ENCODE measurements around the gene LYVE1.

LYVE1 gene

GRCh38 chr11:10520562-10520961 is 47.9 kb downstream of the LYVE1 start:
- Histone ChIP-seq H3K36me3 (ENCODE audit: control insufficient read depth, insufficient read depth, low read length, severe bottlenecking) (peaks cover 88% of the 10 kb centered on the region), H3K9ac (ENCODE audit: low read length) (no peak overlapping the region), H3K9me3 (ENCODE audit: control insufficient read depth, low read length) (no peaks in the 10 kb centered on the region), H3K4me3 (ENCODE audit: low read length) (no peak overlapping the region), H3K27me3 (replicated peaks; ENCODE audit: control insufficient read depth, insufficient read depth, low read length) (no peaks in the 10 kb centered on the region), H3K4me1 (ENCODE audit: control insufficient read depth, insufficient read depth, low read length) (peaks cover 10% of the 10 kb centered on the region)
- no peak for DNase-seq (ENCODE audit: low read depth)

- Histone ChIP-seq H3K9me3 (ENCODE audit: control insufficient read depth, low read length) (no peaks in the 10 kb centered on the region), H3K27me3 (replicated peaks; ENCODE audit: control insufficient read depth, insufficient read depth, low read length) (no peaks in the 10 kb centered on the region), H3K4me1 (ENCODE audit: control insufficient read depth, insufficient read depth, low read length) (peaks cover 18% of the 10 kb centered on the region), H3K9ac (ENCODE audit: low read length) (no peak overlapping the region), H3K4me3 (ENCODE audit: low read length) (no peak overlapping the region), H3K36me3 (ENCODE audit: control insufficient read depth, insufficient read depth, low read length, severe bottlenecking) (peaks cover 84% of the 10 kb centered on the region)
- DNase-seq (ENCODE audit: low read depth): no peak
Observed at GRCh38 chr11:10519630-10520029, 48.8 kb downstream of the LYVE1 start.

GRCh38 chr11:10518891-10519290 is 49.6 kb downstream of the LYVE1 start:
- DNase-seq (ENCODE audit: low read depth): no peak
- Histone ChIP-seq H3K9ac (ENCODE audit: low read length) (no peak overlapping the region), H3K27me3 (replicated peaks; ENCODE audit: control insufficient read depth, insufficient read depth, low read length) (no peaks in the 10 kb centered on the region), H3K4me1 (ENCODE audit: control insufficient read depth, insufficient read depth, low read length) (peaks cover 25% of the 10 kb centered on the region), H3K36me3 (ENCODE audit: control insufficient read depth, insufficient read depth, low read length, severe bottlenecking) (peaks cover 83% of the 10 kb centered on the region), H3K4me3 (ENCODE audit: low read length) (no peak overlapping the region), H3K9me3 (ENCODE audit: control insufficient read depth, low read length) (no peaks in the 10 kb centered on the region)

- peaks cover 80% of the 10 kb centered on the region for H3K36me3 ChIP-seq (ENCODE audit: control insufficient read depth, insufficient read depth, low read length, severe bottlenecking)
Observed at GRCh38 chr11:10518123-10518522, 50.3 kb downstream of the LYVE1 start.

GRCh38 chr11:10515418-10515817 is 53.0 kb downstream of the LYVE1 start:
- no peaks in the 10 kb centered on the region for H3K27me3 ChIP-seq (replicated peaks; ENCODE audit: control insufficient read depth, insufficient read depth, low read length)
- no peak overlapping the region for H3K9ac ChIP-seq (ENCODE audit: low read length)
- H3K9me3 ChIP-seq (ENCODE audit: control insufficient read depth, low read length): no peaks in the 10 kb centered on the region
- peaks cover 22% of the 10 kb centered on the region for H3K4me1 ChIP-seq (ENCODE audit: control insufficient read depth, insufficient read depth, low read length)
- H3K36me3 ChIP-seq (ENCODE audit: control insufficient read depth, insufficient read depth, low read length, severe bottlenecking): peaks cover 73% of the 10 kb centered on the region
- no peak for DNase-seq (ENCODE audit: low read depth)
- no peak overlapping the region for H3K4me3 ChIP-seq (ENCODE audit: low read length)

More at GRCh38 chr11:10518123-10518522, 50.3 kb downstream of the LYVE1 start:
- no peak overlapping the region for H3K4me3 ChIP-seq (ENCODE audit: low read length)
- peak; percentile 13 for DNase-seq (ENCODE audit: low read depth)
- no peaks in the 10 kb centered on the region for H3K9me3 ChIP-seq (ENCODE audit: control insufficient read depth, low read length)
- H3K9ac ChIP-seq (ENCODE audit: low read length): no peak overlapping the region
- H3K27me3 ChIP-seq (replicated peaks; ENCODE audit: control insufficient read depth, insufficient read depth, low read length): no peaks in the 10 kb centered on the region
- H3K4me1 ChIP-seq (ENCODE audit: control insufficient read depth, insufficient read depth, low read length): peaks cover 24% of the 10 kb centered on the region

- Histone ChIP-seq H3K4me3 (ENCODE audit: low read length) (no peak overlapping the region), H3K9me3 (ENCODE audit: control insufficient read depth, low read length) (no peaks in the 10 kb centered on the region), H3K9ac (ENCODE audit: low read length) (peak overlapping the region; percentile 14), H3K36me3 (ENCODE audit: control insufficient read depth, insufficient read depth, low read length, severe bottlenecking) (peaks cover 67% of the 10 kb centered on the region), H3K27me3 (replicated peaks; ENCODE audit: control insufficient read depth, insufficient read depth, low read length) (no peaks in the 10 kb centered on the region), H3K4me1 (ENCODE audit: control insufficient read depth, insufficient read depth, low read length) (peaks cover 22% of the 10 kb centered on the region)
- DNase-seq (ENCODE audit: low read depth): no peak
Observed at GRCh38 chr11:10514709-10515108, 53.8 kb downstream of the LYVE1 start.

- Histone ChIP-seq H3K9ac (ENCODE audit: low read length) (peak overlapping the region; percentile 14), H3K4me1 (ENCODE audit: control insufficient read depth, insufficient read depth, low read length) (peaks cover 22% of the 10 kb centered on the region), H3K27me3 (replicated peaks; ENCODE audit: control insufficient read depth, insufficient read depth, low read length) (no peaks in the 10 kb centered on the region), H3K4me3 (ENCODE audit: low read length) (no peak overlapping the region), H3K9me3 (ENCODE audit: control insufficient read depth, low read length) (no peaks in the 10 kb centered on the region), H3K36me3 (ENCODE audit: control insufficient read depth, insufficient read depth, low read length, severe bottlenecking) (peaks cover 62% of the 10 kb centered on the region)
- DNase-seq (ENCODE audit: low read depth): peak; percentile 69
Observed at GRCh38 chr11:10514202-10514601, 54.3 kb downstream of the LYVE1 start.

- Histone ChIP-seq H3K27me3 (replicated peaks; ENCODE audit: control insufficient read depth, insufficient read depth, low read length) (no peaks in the 10 kb centered on the region), H3K9ac (ENCODE audit: low read length) (no peak overlapping the region), H3K4me3 (ENCODE audit: low read length) (no peak overlapping the region), H3K9me3 (ENCODE audit: control insufficient read depth, low read length) (no peaks in the 10 kb centered on the region), H3K36me3 (ENCODE audit: control insufficient read depth, insufficient read depth, low read length, severe bottlenecking) (peaks cover 47% of the 10 kb centered on the region), H3K4me1 (ENCODE audit: control insufficient read depth, insufficient read depth, low read length) (peaks cover 22% of the 10 kb centered on the region)
- no peak for DNase-seq (ENCODE audit: low read depth)
Observed at GRCh38 chr11:10511181-10511621, 57.3 kb downstream of the LYVE1 start.

Data from adipocyte (in vitro differentiated cells).